LHCN-M2 (cell line): Measurements from ENCODE around the gene TRIB2. TPM values are rescaled to one million over a fixed set of nuclear protein-coding genes. Genes with fewer than 3 reads are reported as not detected.
"Not testable (repeated sequence)": the region's sequence is repeated elsewhere in the genome, so short reads cannot be mapped to it uniquely, and the experiment has no call there.

Experiments used
- DNase-seq: peaks from one replicate; pipeline ENCODE4 v3.0.0-alpha.2; 2012; ENCODE audit warnings: low read depth
- polyA plus RNA-seq: library from polyadenylated mRNA; unstranded; fragments of >200 nt; gene quantifications from one replicate; pipeline ENCODE4 v1.2.1, GENCODE V29; 2012; ENCODE audit warnings: missing spikeins
- total RNA-seq: library from RNA; depleted of rRNA; stranded (reverse); fragments of >200 nt; gene quantifications from 2 replicates; pipeline ENCODE4 v1.2.3, GENCODE V29; 2014; rRNA removed

The TRIB2 gene
- total RNA-seq: 15.6 and 15.8 TPM in 2 replicates
- 5.5 TPM for polyA plus RNA-seq

- peak; percentile 85 for DNase-seq
Measured at GRCh38 chr2:12716282-12717190, at the start of gene TRIB2. TRIB2 (plus strand) TSS chr2:12716936; CDS start chr2:12718308, 1,372 bp downstream.

- no peak for DNase-seq
Measured at GRCh38 chr2:12669036-12669435, 47.7 kb upstream of the TRIB2 start.

GRCh38 chr2:12672711-12673315 lies 43.9 kb upstream of the TRIB2 start:
- DNase-seq: no peak

- no peak for DNase-seq
Measured at GRCh38 chr2:12674644-12675328, 42.0 kb upstream of the TRIB2 start.

- DNase-seq: peak; percentile 15
Measured at GRCh38 chr2:12675352-12675795, 41.4 kb upstream of the TRIB2 start.

GRCh38 chr2:12675801-12676200 lies 40.9 kb upstream of the TRIB2 start:
- no peak for DNase-seq

- DNase-seq: no peak
Measured at GRCh38 chr2:12676771-12677170, 40.0 kb upstream of the TRIB2 start.

GRCh38 chr2:12678186-12678585 lies 38.5 kb upstream of the TRIB2 start:
- no peak for DNase-seq

- no peak for DNase-seq
Measured at GRCh38 chr2:12679550-12680072, 37.1 kb upstream of the TRIB2 start.

- DNase-seq: not testable (repeated sequence)
Measured at GRCh38 chr2:12680115-12680514, 36.6 kb upstream of the TRIB2 start.

- no peak for DNase-seq
Measured at GRCh38 chr2:12682017-12682416, 34.7 kb upstream of the TRIB2 start.

- DNase-seq: no peak
Measured at GRCh38 chr2:12683457-12684100, 33.2 kb upstream of the TRIB2 start.

GRCh38 chr2:12684471-12684936 lies 32.2 kb upstream of the TRIB2 start:
- no peak for DNase-seq

GRCh38 chr2:12685145-12685544 lies 31.6 kb upstream of the TRIB2 start:
- DNase-seq: no peak

GRCh38 chr2:12685956-12686355 lies 30.8 kb upstream of the TRIB2 start:
- DNase-seq: no peak

GRCh38 chr2:12686708-12687283 lies 29.9 kb upstream of the TRIB2 start:
- DNase-seq: no peak

- no peak for DNase-seq
Measured at GRCh38 chr2:12688091-12688490, 28.6 kb upstream of the TRIB2 start.

- no peak for DNase-seq
Measured at GRCh38 chr2:12688893-12689292, 27.8 kb upstream of the TRIB2 start.

- DNase-seq: no peak
Measured at GRCh38 chr2:12693509-12693908, 23.2 kb upstream of the TRIB2 start.

- no peak for DNase-seq
Measured at GRCh38 chr2:12694990-12695774, 21.6 kb upstream of the TRIB2 start.
